AG04449 (cell line): ENCODE measurements around the gene MAG.

ENCODE experiments used
- CTCF ChIA-PET: fragments of 350-600 bp; formaldehyde crosslinking; extraction: SDS; loops from one replicate; lab custom pipeline; 2021; ENCODE audit warnings: antibody characterized with exemption; lab: Yijun Ruan, JAX
- POLR2A ChIA-PET: fragments of 400-600, 350-600 bp; formaldehyde crosslinking; extraction: SDS; loops from one replicate; lab custom pipeline; 2020; ENCODE audit warnings: antibody characterized with exemption, inconsistent platforms; lab: Yijun Ruan, JAX
- DNase-seq: peaks from one replicate; pipeline ENCODE4 v3.0.0-alpha.2; 2010; ENCODE audit warnings: low read depth, low spot score
- H3K4me3 ChIP-seq: 2 replicates; pipeline ENCODE4 v1.5.1; 2011; ENCODE audit warnings: low read depth, mild to moderate bottlenecking, control low read depth, low read length
- CTCF ChIP-seq: IDR thresholded peaks from one replicate; pipeline ENCODE4 v1.5.1; 2011; ENCODE audit warnings: mild to moderate bottlenecking, moderate library complexity, low read length, control low read depth, inconsistent platforms; ENCODE audit not compliant: insufficient read depth; ENCODE audit errors: missing control alignments

Gene MAG

DNA sequence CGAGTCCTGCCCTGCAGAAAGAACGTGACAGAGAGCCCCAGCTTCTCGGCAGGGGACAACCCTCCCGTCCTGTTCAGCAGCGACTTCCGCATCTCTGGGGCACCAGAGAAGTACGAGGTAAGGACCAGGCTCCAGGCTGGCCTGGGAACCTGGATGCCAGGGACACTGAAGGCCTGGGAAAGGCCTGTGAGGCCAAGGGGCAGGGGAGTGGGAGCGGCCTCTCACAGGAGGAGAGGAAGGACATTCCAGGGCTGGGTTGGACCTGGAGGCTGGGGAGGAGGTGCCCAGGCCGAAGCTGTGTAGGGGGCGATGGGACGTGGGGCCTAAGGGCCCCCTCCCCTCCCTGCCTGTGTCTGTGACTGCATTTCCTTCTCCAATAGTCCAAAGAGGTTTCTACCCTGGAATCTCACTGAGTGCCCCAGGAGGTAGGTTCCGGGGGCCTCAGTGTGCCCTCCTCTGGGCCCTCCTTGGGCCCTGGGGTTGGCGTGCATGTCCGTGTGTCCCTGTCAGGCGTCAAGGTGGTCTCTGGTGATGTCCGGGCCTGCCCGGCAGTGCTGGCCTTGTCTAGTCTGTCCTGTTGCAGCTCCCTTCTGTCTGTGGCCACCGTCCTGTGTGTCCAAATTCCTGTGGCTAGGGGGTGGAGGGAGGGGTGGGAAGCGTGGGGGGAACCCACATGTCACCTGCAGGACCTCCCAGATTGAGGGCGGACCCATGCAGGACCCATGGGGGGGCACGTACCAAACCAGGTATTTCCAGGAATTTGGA, 20.1 kb downstream of the MAG start:
- no peak overlapping the region for H3K4me3 ChIP-seq
- no peak for DNase-seq
- ChIA-PET POLR2A (no interaction called here), CTCF (no interaction called here)
- no peak for TF ChIP-seq CTCF

GRCh38 chr19:35313587-35313986, 21.6 kb downstream of the MAG start:
- TF ChIP-seq CTCF, result no peak
- ChIA-PET CTCF (interaction anchor here (0.7 kb wide), 1 partner anchor 172 kb away, joined by 3 read pairs; no protein-coding TSS in a partner anchor), POLR2A (no interaction called here)
- no peak for DNase-seq
- H3K4me3 ChIP-seq, result no peak overlapping the region

- ChIA-PET POLR2A (no interaction called here), CTCF (no interaction called here)
Observed at GRCh38 chr19:35314031-35314430, 22.1 kb downstream of the MAG start.

GRCh38 chr19:35314858-35315470, 23.0 kb downstream of the MAG start:
- H3K4me3 ChIP-seq, result no peak overlapping the region
- no peak for TF ChIP-seq CTCF
- ChIA-PET CTCF (interaction anchor here (1.4 kb wide), 1 partner anchor 10 kb away, joined by 3 read pairs; no protein-coding TSS in a partner anchor), POLR2A (no interaction called here)
- DNase-seq, result no peak

More at GRCh38 chr19:35314031-35314430, 22.1 kb downstream of the MAG start:
- TF ChIP-seq CTCF, result no peak
- no peak for DNase-seq
- H3K4me3 ChIP-seq, result no peak overlapping the region

DNA sequence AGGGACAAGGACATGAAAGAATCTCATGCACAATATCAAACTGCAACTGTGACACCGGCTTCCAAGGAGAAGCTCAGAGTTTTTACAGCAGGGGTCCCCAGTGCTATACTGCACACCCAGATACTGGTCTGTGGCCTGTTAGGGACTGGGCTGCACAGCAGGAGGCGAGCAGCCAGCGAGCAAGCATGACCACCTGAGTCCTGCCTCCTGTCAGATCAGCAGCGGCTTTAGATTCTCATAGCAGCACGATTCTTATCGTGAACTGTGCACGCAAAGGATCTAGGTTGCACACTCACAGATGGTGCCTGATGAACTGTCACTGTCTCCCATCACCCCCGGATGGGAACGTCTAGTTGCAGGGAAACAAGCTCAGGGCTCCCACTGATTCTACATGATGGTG, 23.9 kb downstream of the MAG start:
- TF ChIP-seq CTCF, result no peak
- no peak overlapping the region for H3K4me3 ChIP-seq
- no peak for DNase-seq
- ChIA-PET POLR2A (no interaction called here), CTCF (interaction anchor here (1.4 kb wide), 1 partner anchor 11 kb away, joined by 3 read pairs; no protein-coding TSS in a partner anchor)

DNA sequence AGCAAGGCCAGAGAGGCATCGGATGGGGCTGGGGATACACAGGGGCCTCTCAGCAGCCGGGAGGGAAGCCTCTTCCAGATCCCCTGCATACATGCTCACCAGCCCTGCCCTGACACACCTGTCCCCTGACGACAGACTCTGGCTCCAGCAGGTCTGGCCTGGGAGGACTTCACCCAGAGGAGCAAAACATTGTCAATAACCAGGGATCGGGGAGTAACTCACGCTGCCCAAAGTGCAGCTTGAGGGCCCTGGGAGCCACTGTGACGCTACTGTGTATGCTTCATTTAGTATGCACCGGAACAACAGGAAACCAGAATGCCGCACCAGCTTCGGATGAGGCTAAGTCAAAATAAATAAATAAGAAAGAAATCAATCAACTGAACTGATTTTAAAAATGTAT, 24.6 kb downstream of the MAG start:
- POLR2A ChIA-PET, result no interaction called here
- no peak for TF ChIP-seq CTCF
- CTCF ChIA-PET, result no interaction called here
- no peak overlapping the region for H3K4me3 ChIP-seq
- no peak for DNase-seq
